Astrocyte (in vitro differentiated cells and primary cell): Measurements from ENCODE around the gene CCDC187. TPM values are rescaled to one million over a fixed set of nuclear protein-coding genes. Genes with fewer than 3 reads are reported as not detected.

Experiments
- DNase-seq: peaks from one replicate; pipeline ENCODE4 v3.0.0-alpha.2; 2010; ENCODE audit warnings: low read depth
- FAIRE-seq: peaks from 2 replicates; lab custom pipeline; 2011; peaks lifted over from hg19 to GRCh38; lab: Jason Lieb, UNC
- H2AFZ ChIP-seq: 2 replicates; pipeline ENCODE4 v1.6.0; 2012; ENCODE audit warnings: low read depth, low read length, inconsistent platforms
- H3K27ac ChIP-seq: 2 replicates; pipeline ENCODE4 v1.5.1; 2011; ENCODE audit warnings: low read depth, low read length, inconsistent platforms
- H3K27me3 ChIP-seq: 2 replicates; pipeline ENCODE4 v1.6.0; 2011; ENCODE audit warnings: low read length, inconsistent platforms; ENCODE audit not compliant: insufficient read depth
- H3K36me3 ChIP-seq: 2 replicates; pipeline ENCODE4 v1.5.1; 2011; ENCODE audit warnings: low read length, inconsistent platforms; ENCODE audit not compliant: insufficient read depth
- H3K4me1 ChIP-seq: 2 replicates; pipeline ENCODE4 v1.5.1; 2011; ENCODE audit warnings: low read length, inconsistent platforms; ENCODE audit not compliant: insufficient read depth
- H3K4me2 ChIP-seq: 2 replicates; pipeline ENCODE4 v1.6.0; 2012; ENCODE audit warnings: low read length, inconsistent platforms
- H3K4me3 ChIP-seq: 2 replicates; pipeline ENCODE4 v1.5.1; 2011; ENCODE audit warnings: low read depth, mild to moderate bottlenecking, low read length, inconsistent platforms; ENCODE audit not compliant: insufficient read depth
- H3K79me2 ChIP-seq: 2 replicates; pipeline ENCODE4 v1.6.0; 2012; ENCODE audit warnings: mild to moderate bottlenecking, low read length, inconsistent platforms; ENCODE audit not compliant: insufficient read depth
- H3K9ac ChIP-seq: 2 replicates; pipeline ENCODE4 v1.6.0; 2012; ENCODE audit warnings: mild to moderate bottlenecking, low read length, inconsistent platforms
- H3K9me3 ChIP-seq: 2 replicates; pipeline ENCODE4 v1.5.1; 2012; ENCODE audit warnings: low read depth, mild to moderate bottlenecking, low read length, inconsistent platforms; ENCODE audit not compliant: insufficient read depth
- H4K20me1 ChIP-seq: 2 replicates; pipeline ENCODE4 v1.6.0; 2012; ENCODE audit warnings: low read length, inconsistent platforms; ENCODE audit not compliant: insufficient read depth
- H3K27ac Mint-ChIP-seq: one replicate; pipeline ENCODE4 v1.8.0; 2021; ENCODE audit warnings: mild to moderate bottlenecking, mixed read lengths; ENCODE audit not compliant: unreplicated experiment
- H3K27me3 Mint-ChIP-seq: one replicate; pipeline ENCODE4 v1.8.0; 2021; ENCODE audit warnings: low read depth, mixed read lengths; ENCODE audit not compliant: unreplicated experiment
- H3K36me3 Mint-ChIP-seq: one replicate; pipeline ENCODE4 v1.8.0; 2021; ENCODE audit warnings: low read depth, mixed read lengths; ENCODE audit not compliant: unreplicated experiment
- H3K4me1 Mint-ChIP-seq: one replicate; pipeline ENCODE4 v1.8.0; 2021; ENCODE audit warnings: low read depth, mixed read lengths; ENCODE audit not compliant: unreplicated experiment
- H3K4me3 Mint-ChIP-seq: one replicate; pipeline ENCODE4 v1.8.0; 2021; ENCODE audit warnings: mild to moderate bottlenecking, moderate library complexity, mixed read lengths; ENCODE audit not compliant: unreplicated experiment
- H3K9me3 Mint-ChIP-seq: one replicate; pipeline ENCODE4 v1.8.0; 2021; ENCODE audit warnings: mild to moderate bottlenecking, mixed read lengths; ENCODE audit not compliant: unreplicated experiment
- CTCF ChIP-seq: IDR thresholded peaks from 2 replicates; pipeline ENCODE4 v1.5.1; 2011; ENCODE audit warnings: low read depth, mild to moderate bottlenecking, inconsistent platforms, low read length, moderate library complexity; ENCODE audit not compliant: insufficient read depth
- EZH2 ChIP-seq: IDR thresholded peaks from 2 replicates; pipeline ENCODE4 v1.6.1; 2012; ENCODE audit warnings: mild to moderate bottlenecking, low read length, inconsistent platforms; ENCODE audit not compliant: insufficient read depth
- total RNA-seq: library from RNA; stranded (reverse); gene quantifications from 2 replicates; pipeline ENCODE4 v1.2.1, GENCODE V29; 2021

The CCDC187 gene
- total RNA-seq, 1 donor from 2014 or later, result 0.09 TPM

GRCh38 chr9:136253246-136254130 is 50.4 kb downstream of the CCDC187 start:
- H3K4me1 ChIP-seq, result peaks cover 9% of the 10 kb centered on the region
- H3K27ac Mint-ChIP-seq, result no peak overlapping the region
- H4K20me1 ChIP-seq, result no peaks in the 10 kb centered on the region
- H3K4me3 Mint-ChIP-seq, result no peak overlapping the region
- H3K79me2 ChIP-seq, result no peaks in the 10 kb centered on the region
- DNase-seq, result no peak
- no peak overlapping the region for H3K4me3 ChIP-seq
- H3K4me2 ChIP-seq, result no peak overlapping the region
- H3K9ac ChIP-seq, result no peak overlapping the region
- FAIRE-seq, result no peak
- no peaks in the 10 kb centered on the region for H3K36me3 ChIP-seq
- TF ChIP-seq CTCF, result no peak
- peaks cover 12% of the 10 kb centered on the region for H3K27me3 Mint-ChIP-seq
- peaks cover 2% of the 10 kb centered on the region for H3K27me3 ChIP-seq
- H3K9me3 Mint-ChIP-seq, result no peaks in the 10 kb centered on the region
- no peak overlapping the region for H3K27ac ChIP-seq
- no peak overlapping the region for H2AFZ ChIP-seq
- H3K9me3 ChIP-seq, result no peaks in the 10 kb centered on the region
- H3K4me1 Mint-ChIP-seq, result peaks cover 3% of the 10 kb centered on the region
- H3K36me3 Mint-ChIP-seq, result no peaks in the 10 kb centered on the region

GRCh38 chr9:136252846-136253245 is 51.0 kb downstream of the CCDC187 start:
- H3K4me1 Mint-ChIP-seq, result peaks cover 3% of the 10 kb centered on the region
- no peak overlapping the region for H3K4me3 Mint-ChIP-seq
- no peaks in the 10 kb centered on the region for H4K20me1 ChIP-seq
- H2AFZ ChIP-seq, result no peak overlapping the region
- DNase-seq (no peak), FAIRE-seq (no peak)
- no peaks in the 10 kb centered on the region for H3K36me3 ChIP-seq
- peaks cover 14% of the 10 kb centered on the region for H3K27me3 Mint-ChIP-seq
- no peak overlapping the region for H3K27ac Mint-ChIP-seq
- H3K9me3 ChIP-seq, result no peaks in the 10 kb centered on the region
- H3K9ac ChIP-seq, result no peak overlapping the region
- H3K4me1 ChIP-seq, result peaks cover 9% of the 10 kb centered on the region
- no peak for TF ChIP-seq EZH2
- no peak for TF ChIP-seq CTCF
- H3K27ac ChIP-seq, result no peak overlapping the region
- H3K4me3 ChIP-seq, result no peak overlapping the region
- no peaks in the 10 kb centered on the region for H3K9me3 Mint-ChIP-seq
- no peak overlapping the region for H3K4me2 ChIP-seq
- H3K36me3 Mint-ChIP-seq, result no peaks in the 10 kb centered on the region
- no peaks in the 10 kb centered on the region for H3K79me2 ChIP-seq
- peaks cover 6% of the 10 kb centered on the region for H3K27me3 ChIP-seq

- peaks cover 3% of the 10 kb centered on the region for H3K4me1 Mint-ChIP-seq
- FAIRE-seq (no peak), DNase-seq (no peak)
- no peaks in the 10 kb centered on the region for H3K36me3 Mint-ChIP-seq
- no peak overlapping the region for H3K27ac Mint-ChIP-seq
- TF ChIP-seq CTCF (no peak), EZH2 (no peak)
- Histone ChIP-seq H3K4me2 (no peak overlapping the region), H3K4me3 (no peak overlapping the region), H3K27ac (no peak overlapping the region), H4K20me1 (no peaks in the 10 kb centered on the region), H3K27me3 (peaks cover 6% of the 10 kb centered on the region), H3K79me2 (no peaks in the 10 kb centered on the region), H2AFZ (no peak overlapping the region), H3K4me1 (peaks cover 9% of the 10 kb centered on the region), H3K9me3 (no peaks in the 10 kb centered on the region), H3K36me3 (no peaks in the 10 kb centered on the region), H3K9ac (no peak overlapping the region)
- H3K9me3 Mint-ChIP-seq, result no peaks in the 10 kb centered on the region
- H3K27me3 Mint-ChIP-seq, result peaks cover 20% of the 10 kb centered on the region
- no peak overlapping the region for H3K4me3 Mint-ChIP-seq
These were observed 51.6 kb downstream of the CCDC187 start for GRCh38 chr9:136252281-136252680.
